ENCODE results near the gene SHC4.

SHC4 gene

DNA sequence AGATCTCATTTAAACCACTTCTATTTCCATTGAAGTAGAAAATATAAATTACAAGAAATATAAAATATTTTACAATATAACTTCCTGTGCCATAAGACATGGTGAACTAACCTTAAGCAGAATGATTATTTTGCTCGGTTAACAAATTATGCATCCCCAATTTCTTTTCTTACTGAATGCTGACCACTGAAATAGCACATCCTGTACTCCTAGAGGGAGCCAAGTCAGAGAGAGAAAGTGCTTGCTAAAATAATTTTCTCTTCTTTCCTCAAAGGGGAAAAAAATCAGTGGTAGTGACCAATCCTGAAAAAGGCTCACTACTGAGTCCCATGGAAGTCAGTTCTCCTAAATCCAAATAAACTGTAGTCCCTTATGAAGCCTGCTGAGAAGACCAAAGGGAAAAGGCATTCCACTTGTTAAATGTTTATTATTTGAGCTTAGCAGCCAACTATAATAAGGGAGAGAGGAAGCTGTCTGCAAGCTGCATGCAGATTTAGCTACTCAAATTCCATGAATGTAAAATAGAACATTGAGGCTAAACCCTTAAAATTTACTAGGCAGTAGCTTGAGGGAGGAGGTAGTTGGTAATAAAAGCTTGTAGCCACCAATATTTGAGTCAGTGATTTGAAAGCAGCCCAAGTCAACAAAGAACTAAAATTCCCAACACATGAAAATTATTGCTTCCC is 185.9 kb downstream of the SHC4 start:
- DNase-seq = no peak
- intact Hi-C loops (cut with DNase I) = no loop called here

DNA sequence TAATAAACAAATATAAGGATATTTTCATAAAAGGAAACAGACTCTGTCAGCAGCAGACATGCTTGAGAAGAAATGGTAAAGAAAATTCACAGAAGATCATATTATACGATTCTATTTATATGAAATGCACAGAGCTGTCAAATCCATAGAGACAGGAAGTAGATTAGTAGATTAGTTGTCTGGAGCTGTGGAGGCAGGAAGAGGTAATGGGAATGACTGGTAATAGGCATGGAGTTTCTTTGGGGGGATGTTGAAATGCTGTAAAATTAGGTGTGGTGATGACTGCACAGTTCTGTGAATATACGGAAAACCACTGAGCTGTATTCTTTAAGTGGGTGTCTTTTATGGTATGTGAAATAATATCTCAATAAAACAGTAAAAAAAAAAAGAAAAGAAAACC is 188.2 kb downstream of the SHC4 start:
- intact Hi-C loops (cut with DNase I) = no loop called here

DNA sequence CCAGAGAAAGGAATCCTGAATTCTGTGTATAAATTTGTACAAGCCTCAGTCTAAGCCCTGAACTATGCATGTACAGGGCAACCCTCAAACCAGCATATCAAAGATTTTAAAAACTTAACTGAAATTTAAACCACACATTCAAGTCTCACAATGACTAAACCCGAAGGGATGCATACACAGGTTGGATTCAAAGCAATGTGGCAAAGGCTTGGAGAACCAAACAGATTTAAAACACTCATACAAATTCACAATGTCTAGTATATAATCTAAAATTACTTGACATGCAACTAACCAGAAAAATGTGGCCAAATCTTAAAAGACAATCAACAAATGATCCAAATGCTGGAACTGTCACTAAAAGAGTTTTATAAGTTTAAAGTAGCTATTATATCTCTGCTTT is 189.2 kb downstream of the SHC4 start:
- DNase-seq = no peak
- intact Hi-C loops (cut with DNase I) = no loop called here

More for the DNA sequence above, 188.2 kb downstream of the SHC4 start:
- DNase-seq = no peak

Data from posterior cingulate gyrus (tissue), 11 donors.